HTR-8/SVneo (cell line): Measurements from ENCODE around the gene IFITM1.
"Not testable (repeated sequence)": the region's sequence is repeated elsewhere in the genome, so short reads cannot be mapped to it uniquely, and the experiment has no call there.

Experiments
- DNase-seq: peaks from one replicate; pipeline ENCODE4 v3.0.0; 2011; ENCODE audit warnings: low spot score, mixed read lengths; ENCODE audit not compliant: insufficient read length
- FAIRE-seq: peaks from 2 replicates; lab custom pipeline; 2011; peaks lifted over from hg19 to GRCh38; lab: Jason Lieb, UNC

Gene IFITM1

GRCh38 chr11:324593-325517 is 11.0 kb downstream of the IFITM1 start:
- DNase-seq, FAIRE-seq: not testable (repeated sequence)

- DNase-seq = no peak
- FAIRE-seq = no peak
These were observed 12.2 kb downstream of the IFITM1 start for GRCh38 chr11:325796-326591.

- FAIRE-seq = no peak
These were observed 12.7 kb downstream of the IFITM1 start for GRCh38 chr11:326592-326841.

GRCh38 chr11:326842-327580 is 13.2 kb downstream of the IFITM1 start:
- FAIRE-seq (no peak), DNase-seq (no peak)

More at GRCh38 chr11:326592-326841, 12.7 kb downstream of the IFITM1 start:
- no peak for DNase-seq

GRCh38 chr11:327581-327923 is 13.7 kb downstream of the IFITM1 start:
- no peak for DNase-seq

GRCh38 chr11:328012-328411 is 14.2 kb downstream of the IFITM1 start:
- DNase-seq (no peak), FAIRE-seq (no peak)

More at GRCh38 chr11:327581-327923, 13.7 kb downstream of the IFITM1 start:
- no peak for FAIRE-seq

- not testable (repeated sequence) for DNase-seq, FAIRE-seq
These were observed 14.8 kb downstream of the IFITM1 start for GRCh38 chr11:328516-329100.

- no peak for FAIRE-seq
- no peak for DNase-seq
These were observed 16.0 kb downstream of the IFITM1 start for GRCh38 chr11:329886-330253.

GRCh38 chr11:330307-330693 is 16.5 kb downstream of the IFITM1 start:
- FAIRE-seq = no peak

GRCh38 chr11:330694-331357 is 17.0 kb downstream of the IFITM1 start:
- FAIRE-seq (no peak), DNase-seq (no peak)

More at GRCh38 chr11:330307-330693, 16.5 kb downstream of the IFITM1 start:
- DNase-seq = no peak

GRCh38 chr11:331358-332060 is 17.7 kb downstream of the IFITM1 start:
- no peak for DNase-seq
- no peak for FAIRE-seq

- DNase-seq (no peak), FAIRE-seq (no peak)
These were observed 19.0 kb downstream of the IFITM1 start for GRCh38 chr11:332651-333480.

GRCh38 chr11:333616-334263 is 19.9 kb downstream of the IFITM1 start:
- FAIRE-seq = peak; percentile 9
- DNase-seq = not testable (repeated sequence)

GRCh38 chr11:334264-334994 is 20.6 kb downstream of the IFITM1 start:
- FAIRE-seq (no peak), DNase-seq (no peak)

- DNase-seq (no peak), FAIRE-seq (peak; percentile 55)
These were observed 22.2 kb downstream of the IFITM1 start for GRCh38 chr11:335779-336658.

- FAIRE-seq (no peak), DNase-seq (no peak)
These were observed 22.9 kb downstream of the IFITM1 start for GRCh38 chr11:336659-337198.
